Mucosa of descending colon (tissue), 3 donors: ENCODE results near the gene TRPC4. TPM values are rescaled to one million over a fixed set of nuclear protein-coding genes. Genes with fewer than 3 reads are reported as not detected.

ENCODE experiments used
- ATAC-seq: fragments of 200-7000 bp; cut with Tn5 transposase; one replicate; pipeline ENCODE4 v1.9.1; 2020; ENCODE audit warnings: mild to moderate bottlenecking, moderate library complexity
- DNase-seq, 3 donors: peaks; one replicate each; pipeline ENCODE4 v3.0.0-alpha.2; 2020
- H3K36me3 ChIP-seq: fragments of 200-600 bp; one replicate; pipeline ENCODE4 v1.8.0; 2021; ENCODE audit warnings: low read depth, mild to moderate bottlenecking
- H3K4me1 ChIP-seq: fragments of 200-600 bp; one replicate; pipeline ENCODE4 v1.8.0; 2021; ENCODE audit warnings: low read depth, mild to moderate bottlenecking
- H3K4me3 ChIP-seq: fragments of 200-600 bp; one replicate; pipeline ENCODE4 v1.8.0; 2021; ENCODE audit warnings: mild to moderate bottlenecking
- H3K9me3 ChIP-seq: fragments of 200-600 bp; one replicate; pipeline ENCODE4 v1.8.0; 2021; ENCODE audit warnings: mild to moderate bottlenecking
- CTCF ChIP-seq: fragments of 200-600 bp; IDR thresholded peaks from one replicate; pipeline ENCODE4 v1.8.0; 2022; ENCODE audit warnings: antibody characterized with exemption, mild to moderate bottlenecking
- intact Hi-C, 2 donors: fragments of 100-400 bp; cut with DNase I in 1 of 2; cut with micrococcal nuclease in 1 of 2; formaldehyde crosslinking; loops; one replicate each; pipeline versions ENCODE4 v1.11.0 to v1.11.1; 2022; cut with DNase I, micrococcal nuclease
- total RNA-seq, 3 donors: library from RNA; stranded (reverse); fragmentation: NEBNext Ultra II Directional in 2 of 3; extraction: Animal tissue kit (Norgen Biotek cat#: 25700) in 2 of 3; gene quantifications; one replicate each; pipeline versions ENCODE4 v1.2.1 to v1.2.4, GENCODE V29; 2021 to 2023
- donor health status: DM: no; HTN: no; CAD: no; lungs with moderate emphysema.
- donor health status: DM: no; HTN: no; CAD: no.
- donor health status: DM: no; HTN: yes; CAD: no.

TRPC4 gene
- total RNA-seq, 3 donors from 2014 or later: 0.23 to 5.1 (median 0.39) TPM

GRCh38 chr13:37886879-37887278 is 17.3 kb upstream of the TRPC4 start:
- DNase-seq: no peak

GRCh38 chr13:37884674-37885073 is 15.1 kb upstream of the TRPC4 start:
- DNase-seq (no peak), ATAC-seq (no peak)
- Histone ChIP-seq H3K9me3 (no peaks in the 10 kb centered on the region), H3K4me1 (no peaks in the 10 kb centered on the region), H3K36me3 (no peaks in the 10 kb centered on the region), H3K4me3 (no peak overlapping the region)
- intact Hi-C loops: no loop called here
- no peak for TF ChIP-seq CTCF

More at GRCh38 chr13:37886879-37887278, 17.3 kb upstream of the TRPC4 start:
- Histone ChIP-seq H3K36me3 (no peaks in the 10 kb centered on the region), H3K4me3 (no peak overlapping the region), H3K4me1 (no peaks in the 10 kb centered on the region), H3K9me3 (no peaks in the 10 kb centered on the region)
- ATAC-seq: no peak
- TF ChIP-seq CTCF: no peak
- intact Hi-C loops: no loop called here

GRCh38 chr13:37884026-37884425 is 14.5 kb upstream of the TRPC4 start:
- no peaks in the 10 kb centered on the region for H3K9me3 ChIP-seq
- intact Hi-C loops: no loop called here
- H3K4me3 ChIP-seq: no peak overlapping the region
- DNase-seq: no peak
- H3K36me3 ChIP-seq: no peaks in the 10 kb centered on the region
- H3K4me1 ChIP-seq: no peaks in the 10 kb centered on the region
- TF ChIP-seq CTCF: no peak
- ATAC-seq: no peak

- ATAC-seq: no peak
- no peak for DNase-seq
- Histone ChIP-seq H3K4me3 (no peak overlapping the region), H3K36me3 (no peaks in the 10 kb centered on the region), H3K9me3 (no peaks in the 10 kb centered on the region), H3K4me1 (no peaks in the 10 kb centered on the region)
- no peak for TF ChIP-seq CTCF
- intact Hi-C loops: no loop called here
Observed at GRCh38 chr13:37878921-37879320, 9.3 kb upstream of the TRPC4 start.

- no peak for TF ChIP-seq CTCF
- intact Hi-C loops: no loop called here
- Histone ChIP-seq H3K4me3 (no peak overlapping the region), H3K36me3 (no peaks in the 10 kb centered on the region), H3K4me1 (no peaks in the 10 kb centered on the region), H3K9me3 (no peaks in the 10 kb centered on the region)
- no peak for ATAC-seq
- no peak for DNase-seq
Observed at GRCh38 chr13:37878496-37878895, 8.9 kb upstream of the TRPC4 start.

- Histone ChIP-seq H3K4me3 (no peak overlapping the region), H3K36me3 (no peaks in the 10 kb centered on the region), H3K9me3 (no peaks in the 10 kb centered on the region), H3K4me1 (no peaks in the 10 kb centered on the region)
- TF ChIP-seq CTCF: no peak
- no peak for ATAC-seq
- DNase-seq: no peak
- intact Hi-C loops: no loop called here
Observed at GRCh38 chr13:37870895-37871550, 1.5 kb upstream of the TRPC4 start.
